OCI-LY1 (cell line): Measurements from ENCODE around the gene HS3ST4.

Experiments used
- CTCF ChIP-seq: fragments of 200-600 bp; sonication (generic), shearing (Covaris generic); IDR thresholded peaks from 2 replicates; pipeline ENCODE4 v1.5.1; 2017; ENCODE audit warnings: mild to moderate bottlenecking, antibody characterized with exemption, low read length, moderate library complexity, mixed read lengths
- EZH2 ChIP-seq: fragments of 200-600 bp; sonication (generic), shearing (Covaris generic); IDR thresholded peaks from 2 replicates; pipeline ENCODE4 v1.8.0; 2017; ENCODE audit warnings: borderline replicate concordance, mixed run types, mild to moderate bottlenecking, antibody characterized with exemption, low read length, moderate library complexity, mixed read lengths

- TF ChIP-seq CTCF (no peak), EZH2 (no peak)
These were observed 442.8 kb downstream of the HS3ST4 start for GRCh38 chr16:26134588-26134987.
